ENCODE results near the gene JPH4.

The JPH4 gene

GRCh38 chr14:23572524-23572828, 6.1 kb downstream of the JPH4 start:
- no peak overlapping the region for H3K4me3 ChIP-seq (ENCODE audit: control insufficient read depth, low read depth, low read length)
- no peak for DNase-seq (ENCODE audit: low read depth)
- TF ChIP-seq, protein P1, sequence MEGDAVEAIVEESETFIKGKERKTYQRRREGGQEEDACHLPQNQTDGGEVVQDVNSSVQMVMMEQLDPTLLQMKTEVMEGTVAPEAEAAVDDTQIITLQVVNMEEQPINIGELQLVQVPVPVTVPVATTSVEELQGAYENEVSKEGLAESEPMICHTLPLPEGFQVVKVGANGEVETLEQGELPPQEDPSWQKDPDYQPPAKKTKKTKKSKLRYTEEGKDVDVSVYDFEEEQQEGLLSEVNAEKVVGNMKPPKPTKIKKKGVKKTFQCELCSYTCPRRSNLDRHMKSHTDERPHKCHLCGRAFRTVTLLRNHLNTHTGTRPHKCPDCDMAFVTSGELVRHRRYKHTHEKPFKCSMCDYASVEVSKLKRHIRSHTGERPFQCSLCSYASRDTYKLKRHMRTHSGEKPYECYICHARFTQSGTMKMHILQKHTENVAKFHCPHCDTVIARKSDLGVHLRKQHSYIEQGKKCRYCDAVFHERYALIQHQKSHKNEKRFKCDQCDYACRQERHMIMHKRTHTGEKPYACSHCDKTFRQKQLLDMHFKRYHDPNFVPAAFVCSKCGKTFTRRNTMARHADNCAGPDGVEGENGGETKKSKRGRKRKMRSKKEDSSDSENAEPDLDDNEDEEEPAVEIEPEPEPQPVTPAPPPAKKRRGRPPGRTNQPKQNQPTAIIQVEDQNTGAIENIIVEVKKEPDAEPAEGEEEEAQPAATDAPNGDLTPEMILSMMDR (conservative IDR thresholded peaks at IDR 0.05; ENCODE audit: control insufficient read depth, insufficient read depth, low read depth, low read length) = no peak

- no peak for DNase-seq (ENCODE audit: low read depth)
- H3K4me3 ChIP-seq (ENCODE audit: control insufficient read depth, low read depth, low read length) = no peak overlapping the region
- TF ChIP-seq, protein P1 (conservative IDR thresholded peaks at IDR 0.05; ENCODE audit: control insufficient read depth, insufficient read depth, low read depth, low read length) = no peak
Observed at GRCh38 chr14:23571701-23572523, 6.7 kb downstream of the JPH4 start.

- no peak for DNase-seq (ENCODE audit: low read depth)
- H3K4me3 ChIP-seq (ENCODE audit: control insufficient read depth, low read depth, low read length) = no peak overlapping the region
- TF ChIP-seq, protein P1 (conservative IDR thresholded peaks at IDR 0.05; ENCODE audit: control insufficient read depth, insufficient read depth, low read depth, low read length) = no peak
Observed at GRCh38 chr14:23570806-23571483, 7.6 kb downstream of the JPH4 start.

- TF ChIP-seq, protein P1 (conservative IDR thresholded peaks at IDR 0.05; ENCODE audit: control insufficient read depth, insufficient read depth, low read depth, low read length) = no peak
- H3K4me3 ChIP-seq (ENCODE audit: control insufficient read depth, low read depth, low read length) = no peak overlapping the region
- DNase-seq (ENCODE audit: low read depth) = no peak
Observed at GRCh38 chr14:23569443-23570151, 9.0 kb downstream of the JPH4 start.

DNA sequence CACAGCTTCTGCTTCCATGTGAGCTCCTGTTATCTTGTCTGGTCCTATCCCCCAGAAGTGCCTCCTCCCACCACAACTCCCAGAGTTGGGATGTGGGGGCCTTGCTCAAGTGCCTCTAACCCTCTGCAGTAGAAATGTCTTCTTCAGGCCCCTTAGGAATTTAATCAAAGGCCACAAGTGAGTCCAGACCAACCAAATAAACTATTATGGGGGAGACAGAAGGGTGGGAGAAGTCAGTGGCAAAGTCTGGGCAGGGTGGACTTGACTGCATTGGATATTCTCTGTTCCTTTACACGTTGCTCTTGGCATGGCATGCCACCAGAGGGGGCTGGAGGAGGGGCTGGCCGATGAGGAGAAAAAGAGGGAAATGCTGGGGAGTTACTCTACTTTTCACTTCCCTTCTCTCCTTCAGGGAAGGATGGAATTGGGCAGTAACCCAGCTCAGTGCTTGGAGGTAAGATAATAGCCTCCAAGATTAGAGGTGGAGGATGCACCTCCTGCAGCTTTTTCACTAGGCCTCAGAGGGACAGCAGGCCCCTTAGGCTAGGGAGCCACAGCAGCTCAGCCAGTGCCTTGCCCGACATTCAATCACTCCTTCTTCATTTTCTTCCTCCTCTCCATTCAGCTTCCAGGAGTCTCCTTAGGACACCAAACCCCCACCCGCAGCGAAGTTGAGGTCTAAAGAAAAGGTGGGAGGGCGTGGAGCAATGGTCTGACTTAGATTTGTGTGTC, 9.8 kb downstream of the JPH4 start:
- H3K4me3 ChIP-seq (ENCODE audit: control insufficient read depth, low read depth, low read length) = no peak overlapping the region
- TF ChIP-seq, protein P1 (conservative IDR thresholded peaks at IDR 0.05; ENCODE audit: control insufficient read depth, insufficient read depth, low read depth, low read length) = peak; percentile 16
- DNase-seq (ENCODE audit: low read depth) = no peak

GRCh38 chr14:23568021-23568599, 10.5 kb downstream of the JPH4 start:
- H3K4me3 ChIP-seq (ENCODE audit: control insufficient read depth, low read depth, low read length) = peak overlapping the region; percentile 61
- TF ChIP-seq, protein P1 (conservative IDR thresholded peaks at IDR 0.05; ENCODE audit: control insufficient read depth, insufficient read depth, low read depth, low read length) = no peak
- DNase-seq (ENCODE audit: low read depth) = no peak
